Measurements from ENCODE around the gene SLC22A15. TPM values are rescaled to one million over a fixed set of nuclear protein-coding genes. Genes with fewer than 3 reads are reported as not detected.
A peak's percentile ranks its signal among the peaks of the same experiment; 100 is the strongest.
"Not testable (repeated sequence)": the region's sequence is repeated elsewhere in the genome, so short reads cannot be mapped to it uniquely, and the experiment has no call there.

The SLC22A15 gene
- total RNA-seq, 2 experiments from 2014 or later, result 0.12 to 0.17 TPM

- CTCF ChIA-PET, result no interaction called here
- Mint-ChIP-seq H3K4me3 (no peak overlapping the region), H3K9me3 (no peaks in the 10 kb centered on the region), H3K36me3 (ENCODE audit: low read depth) (no peaks in the 10 kb centered on the region), H3K4me1 (ENCODE audit: low read depth) (no peaks in the 10 kb centered on the region), H3K27ac (no peak overlapping the region), H3K27me3 (ENCODE audit: low read depth) (peaks cover 38% of the 10 kb centered on the region)
- DNase-seq, result no peak
- intact Hi-C loops (cut with micrococcal nuclease), result no loop called here
Observed at GRCh38 chr1:115969509-115969908, 6.8 kb upstream of the SLC22A15 start.

- H3K9me3 Mint-ChIP-seq; H3K27ac Mint-ChIP-seq; H3K36me3 Mint-ChIP-seq (ENCODE audit: low read depth); H3K4me1 Mint-ChIP-seq (ENCODE audit: low read depth); intact Hi-C loops (cut with micrococcal nuclease); DNase-seq; H3K4me3 Mint-ChIP-seq: not testable (repeated sequence)
- H3K27me3 Mint-ChIP-seq (ENCODE audit: low read depth), result peaks cover 35% of the 10 kb centered on the region
- CTCF ChIA-PET, result interaction anchor here (0.9 kb wide), 1 partner anchor 9 kb away, joined by 3 read pairs; no protein-coding TSS in a partner anchor
Observed at GRCh38 chr1:115971778-115972177, 4.5 kb upstream of the SLC22A15 start.

GRCh38 chr1:115973154-115973553, 3.2 kb upstream of the SLC22A15 start:
- H3K4me1 Mint-ChIP-seq (ENCODE audit: low read depth), result no peaks in the 10 kb centered on the region
- no peaks in the 10 kb centered on the region for H3K36me3 Mint-ChIP-seq (ENCODE audit: low read depth)
- intact Hi-C loops (cut with micrococcal nuclease), result no loop called here

GRCh38 chr1:115975569-115976061, 698 bp upstream of the SLC22A15 start:
- H3K36me3 Mint-ChIP-seq (ENCODE audit: low read depth), result no peaks in the 10 kb centered on the region
- peak overlapping the region; percentile 81 for H3K4me3 Mint-ChIP-seq
- no peak overlapping the region for H3K27ac Mint-ChIP-seq
- intact Hi-C loops (cut with micrococcal nuclease), result no loop called here
- H3K9me3 Mint-ChIP-seq, result no peaks in the 10 kb centered on the region
- CTCF ChIA-PET, result interaction anchor here (0.7 to 1.2 kb wide), 2 partner anchors 36 to 168 kb away, joined by 3 to 6 read pairs; no protein-coding TSS in a partner anchor
- H3K4me1 Mint-ChIP-seq (ENCODE audit: low read depth), result no peaks in the 10 kb centered on the region
- no peak for DNase-seq
- peaks cover 31% of the 10 kb centered on the region for H3K27me3 Mint-ChIP-seq (ENCODE audit: low read depth)

More at GRCh38 chr1:115973154-115973553, 3.2 kb upstream of the SLC22A15 start:
- H3K27me3 Mint-ChIP-seq (ENCODE audit: low read depth), result peaks cover 41% of the 10 kb centered on the region
- CTCF ChIA-PET, result no interaction called here
- no peak for DNase-seq
- H3K9me3 Mint-ChIP-seq, result no peaks in the 10 kb centered on the region
- H3K4me3 Mint-ChIP-seq, result no peak overlapping the region
- no peak overlapping the region for H3K27ac Mint-ChIP-seq

GRCh38 chr1:115976921-115977498, 697 bp downstream of the SLC22A15 start:
- CTCF ChIA-PET, result no interaction called here
- intact Hi-C loops (cut with micrococcal nuclease), result no loop called here
- Mint-ChIP-seq H3K27me3 (ENCODE audit: low read depth) (peaks cover 25% of the 10 kb centered on the region), H3K4me3 (peak overlapping the region; percentile 49), H3K4me1 (ENCODE audit: low read depth) (no peaks in the 10 kb centered on the region), H3K9me3 (no peaks in the 10 kb centered on the region), H3K36me3 (ENCODE audit: low read depth) (no peaks in the 10 kb centered on the region), H3K27ac (no peak overlapping the region)
- no peak for DNase-seq

GRCh38 chr1:115977499-115978258, 1.4 kb downstream of the SLC22A15 start:
- CTCF ChIA-PET, result interaction anchor here (1.1 to 1.9 kb wide), 3 partner anchors 8 to 271 kb away, joined by 3 to 6 read pairs (median 4); no protein-coding TSS in a partner anchor
- intact Hi-C loops (cut with micrococcal nuclease), result no loop called here
- Mint-ChIP-seq H3K9me3 (no peaks in the 10 kb centered on the region), H3K4me1 (ENCODE audit: low read depth) (no peaks in the 10 kb centered on the region), H3K27ac (no peak overlapping the region), H3K4me3 (peak overlapping the region; percentile 49), H3K27me3 (ENCODE audit: low read depth) (peaks cover 20% of the 10 kb centered on the region), H3K36me3 (ENCODE audit: low read depth) (no peaks in the 10 kb centered on the region)
- DNase-seq, result no peak

GRCh38 chr1:115978292-115978941, 2.1 kb downstream of the SLC22A15 start:
- no peak overlapping the region for H3K4me3 Mint-ChIP-seq
- intact Hi-C loops (cut with micrococcal nuclease), result no loop called here
- CTCF ChIA-PET, result interaction anchor here (1.1 to 1.9 kb wide), 3 partner anchors 8 to 272 kb away, joined by 3 to 6 read pairs (median 4); no protein-coding TSS in a partner anchor
- DNase-seq, result no peak
- H3K9me3 Mint-ChIP-seq, result no peaks in the 10 kb centered on the region
- no peak overlapping the region for H3K27ac Mint-ChIP-seq
- H3K36me3 Mint-ChIP-seq (ENCODE audit: low read depth), result no peaks in the 10 kb centered on the region
- no peaks in the 10 kb centered on the region for H3K4me1 Mint-ChIP-seq (ENCODE audit: low read depth)
- peaks cover 19% of the 10 kb centered on the region for H3K27me3 Mint-ChIP-seq (ENCODE audit: low read depth)

GRCh38 chr1:115980156-115980555, 3.8 kb downstream of the SLC22A15 start:
- CTCF ChIA-PET, result interaction anchor here (1.7 kb wide), 1 partner anchor 70 kb away, joined by 4 read pairs; no protein-coding TSS in a partner anchor
- no peaks in the 10 kb centered on the region for H3K36me3 Mint-ChIP-seq (ENCODE audit: low read depth)
- H3K27me3 Mint-ChIP-seq (ENCODE audit: low read depth), result peaks cover 20% of the 10 kb centered on the region
- no peak for DNase-seq
- no peak overlapping the region for H3K27ac Mint-ChIP-seq
- no peaks in the 10 kb centered on the region for H3K4me1 Mint-ChIP-seq (ENCODE audit: low read depth)
- H3K4me3 Mint-ChIP-seq, result no peak overlapping the region
- intact Hi-C loops (cut with micrococcal nuclease), result loop anchor here (2.0 kb wide), 2 partner anchors 41 to 371 kb away; no protein-coding TSS in a partner anchor
- no peaks in the 10 kb centered on the region for H3K9me3 Mint-ChIP-seq

- intact Hi-C loops (cut with micrococcal nuclease), result loop anchor here (1.0 to 2.0 kb wide), 4 partner anchors 40 to 372 kb away; no protein-coding TSS in a partner anchor
- Mint-ChIP-seq H3K4me3 (no peak overlapping the region), H3K27me3 (ENCODE audit: low read depth) (peaks cover 15% of the 10 kb centered on the region), H3K27ac (no peak overlapping the region), H3K9me3 (no peaks in the 10 kb centered on the region), H3K4me1 (ENCODE audit: low read depth) (no peaks in the 10 kb centered on the region), H3K36me3 (ENCODE audit: low read depth) (no peaks in the 10 kb centered on the region)
- CTCF ChIA-PET, result interaction anchor here (0.6 to 3.5 kb wide), 28 partner anchors 10 to 373 kb away, joined by 3 to 27 read pairs (median 4); no protein-coding TSS in a partner anchor
- peak; percentile 14 for DNase-seq
Observed at GRCh38 chr1:115980998-115981993, 5.0 kb downstream of the SLC22A15 start.

GRCh38 chr1:115982400-115982799, 6.1 kb downstream of the SLC22A15 start:
- Mint-ChIP-seq H3K27ac (no peak overlapping the region), H3K36me3 (ENCODE audit: low read depth) (no peaks in the 10 kb centered on the region), H3K27me3 (ENCODE audit: low read depth) (peaks cover 9% of the 10 kb centered on the region), H3K4me1 (ENCODE audit: low read depth) (no peaks in the 10 kb centered on the region), H3K4me3 (no peak overlapping the region), H3K9me3 (no peaks in the 10 kb centered on the region)
- no peak for DNase-seq
- CTCF ChIA-PET, result interaction anchor here (1.0 to 3.5 kb wide), 6 partner anchors 9 to 265 kb away, joined by 3 to 27 read pairs (median 10); no protein-coding TSS in a partner anchor
- intact Hi-C loops (cut with micrococcal nuclease), result no loop called here

GRCh38 chr1:115983584-115983983, 7.3 kb downstream of the SLC22A15 start:
- H3K4me1 Mint-ChIP-seq (ENCODE audit: low read depth), result no peaks in the 10 kb centered on the region
- no peaks in the 10 kb centered on the region for H3K36me3 Mint-ChIP-seq (ENCODE audit: low read depth)
- peaks cover 7% of the 10 kb centered on the region for H3K27me3 Mint-ChIP-seq (ENCODE audit: low read depth)
- DNase-seq, result no peak
- CTCF ChIA-PET, result interaction anchor here (0.6 to 3.5 kb wide), 3 partner anchors 173 to 267 kb away, joined by 3 to 13 read pairs (median 4); no protein-coding TSS in a partner anchor
- H3K4me3 Mint-ChIP-seq, result no peak overlapping the region
- intact Hi-C loops (cut with micrococcal nuclease), result no loop called here
- no peak overlapping the region for H3K27ac Mint-ChIP-seq
- no peaks in the 10 kb centered on the region for H3K9me3 Mint-ChIP-seq

Measured in activated naive CD4-positive, alpha-beta T cell treated with anti-CD3 and anti-CD28 coated beads for 36 hours (primary cell).